ENCODE results near the gene RPL10.

Gene RPL10

GRCh38 chrX:154428176-154429171 lies 30.3 kb downstream of the RPL10 start, which contains the start of gene ATP6AP1:
Gene ATP6AP1 (plus strand): TSS chrX:154428677. CDS start chrX:154428693, 16 bp downstream.
- H3K4me1 ChIP-seq: peaks cover 20 to 62% (median 47%) of the 10 kb centered on the region in 10 experiments
- peak within 1 kb of the TSS; percentile 64 to 88 (median 75) for H3K4me2 ChIP-seq
- peak within 1 kb of the TSS; percentile 50 to 84 (median 79) for H3K27ac ChIP-seq
- TF ChIP-seq Cebpa-rat (IDR thresholded peaks at IDR 0.05): no peak
- peaks cover 0 to 29% (median 12%) of the 10 kb centered on the region in 11 experiments; a peak in 13 of 22 replicates for H4K20me1 ChIP-seq
- peaks cover 9 to 20% (median 18%) of the 10 kb centered on the region in 11 experiments; a peak in 19 of 22 replicates for H3K36me3 ChIP-seq
- peak within 1 kb of the TSS; percentile 68 to 86 (median 76) for H3K4me3 ChIP-seq
- H3K9ac ChIP-seq: peak within 1 kb of the TSS; percentile 75 to 87 (median 84)
- peaks cover 0 to 48% (median 22%) of the 10 kb centered on the region in 11 experiments; a peak in 15 of 22 replicates for H3K27me3 ChIP-seq
- H3K9me3 ChIP-seq (replicated peaks in 1 of 11): peaks cover 0 to 25% (median 19%) of the 10 kb centered on the region in 11 experiments; a peak in 16 of 22 replicates

- peak overlapping the region in 6 of 11 experiments; percentile 50 to 84 (median 78); a peak in 7 of 22 replicates for H3K27ac ChIP-seq
- H4K20me1 ChIP-seq: peaks cover 0 to 42% (median 18%) of the 10 kb centered on the region in 11 experiments; a peak in 14 of 22 replicates
- peaks cover 3 to 49% (median 24%) of the 10 kb centered on the region in 11 experiments; a peak in 16 of 22 replicates for H3K27me3 ChIP-seq
- peak overlapping the region; percentile 64 to 88 (median 75) for H3K4me2 ChIP-seq
- no peak for TF ChIP-seq Cebpa-rat (IDR thresholded peaks at IDR 0.05)
- H3K9ac ChIP-seq: peak overlapping the region in 10 of 11 experiments; percentile 75 to 87 (median 84); a peak in 9 of 22 replicates
- peaks cover 0 to 25% (median 19%) of the 10 kb centered on the region in 11 experiments; a peak in 16 of 22 replicates for H3K9me3 ChIP-seq (replicated peaks in 1 of 11)
- peak overlapping the region; percentile 68 to 86 (median 76); a peak in 19 of 20 replicates for H3K4me3 ChIP-seq
- peaks cover 9 to 33% (median 30%) of the 10 kb centered on the region in 11 experiments; a peak in 21 of 22 replicates for H3K36me3 ChIP-seq
- H3K4me1 ChIP-seq: peaks cover 20 to 52% (median 43%) of the 10 kb centered on the region in 10 experiments
Observed at GRCh38 chrX:154429711-154430110, 31.5 kb downstream of the RPL10 start.

- Histone ChIP-seq H3K27ac (peak overlapping the region; percentile 30 to 84 (median 50); a peak in 19 of 22 replicates), H3K27me3 (peaks cover 3 to 57% (median 27%) of the 10 kb centered on the region in 11 experiments; a peak in 16 of 22 replicates), H3K9me3 (replicated peaks in 1 of 11) (peaks cover 0 to 25% (median 19%) of the 10 kb centered on the region in 11 experiments; a peak in 16 of 22 replicates), H3K9ac (peak overlapping the region; percentile 1 to 85 (median 58); a peak in 14 of 22 replicates), H3K36me3 (peaks cover 9 to 40% (median 38%) of the 10 kb centered on the region in 11 experiments; a peak in 21 of 22 replicates), H4K20me1 (peaks cover 0 to 49% (median 21%) of the 10 kb centered on the region in 11 experiments; a peak in 14 of 22 replicates), H3K4me1 (peaks cover 20 to 55% (median 43%) of the 10 kb centered on the region in 10 experiments), H3K4me2 (peak overlapping the region; percentile 41 to 88 (median 73)), H3K4me3 (peak overlapping the region in 8 of 10 experiments; percentile 22 to 86 (median 77); a peak in 10 of 20 replicates)
- TF ChIP-seq Cebpa-rat (IDR thresholded peaks at IDR 0.05): no peak; a peak in 1 of 22 replicates
Observed at GRCh38 chrX:154430479-154430878, 32.3 kb downstream of the RPL10 start.

GRCh38 chrX:154430916-154431315 lies 32.7 kb downstream of the RPL10 start:
- H3K27ac ChIP-seq: peak overlapping the region; percentile 34 to 84 (median 50); a peak in 19 of 22 replicates

GRCh38 chrX:154431341-154431740 lies 33.2 kb downstream of the RPL10 start:
- peaks cover 0 to 31% (median 19%) of the 10 kb centered on the region in 11 experiments; a peak in 16 of 22 replicates for H3K9me3 ChIP-seq (replicated peaks in 1 of 11)
- no peak for TF ChIP-seq Cebpa-rat (IDR thresholded peaks at IDR 0.05)
- peaks cover 20 to 58% (median 49%) of the 10 kb centered on the region in 10 experiments for H3K4me1 ChIP-seq
- peaks cover 9 to 48% (median 42%) of the 10 kb centered on the region in 11 experiments; a peak in 21 of 22 replicates for H3K36me3 ChIP-seq
- peak overlapping the region in 7 of 10 experiments; percentile 14 to 86 (median 78); a peak in 11 of 20 replicates for H3K4me3 ChIP-seq
- H3K4me2 ChIP-seq: peak overlapping the region; percentile 41 to 88 (median 73)
- H3K27me3 ChIP-seq: peaks cover 3 to 60% (median 28%) of the 10 kb centered on the region in 11 experiments; a peak in 16 of 22 replicates
- H3K27ac ChIP-seq: peak overlapping the region; percentile 34 to 84 (median 50); a peak in 19 of 22 replicates
- H4K20me1 ChIP-seq: peaks cover 0 to 55% (median 23%) of the 10 kb centered on the region in 11 experiments; a peak in 14 of 22 replicates
- peak overlapping the region; percentile 23 to 85 (median 58); a peak in 15 of 22 replicates for H3K9ac ChIP-seq

More at GRCh38 chrX:154430916-154431315, 32.7 kb downstream of the RPL10 start:
- peaks cover 9 to 44% (median 42%) of the 10 kb centered on the region in 11 experiments; a peak in 21 of 22 replicates for H3K36me3 ChIP-seq
- peak overlapping the region; percentile 23 to 85 (median 58); a peak in 16 of 22 replicates for H3K9ac ChIP-seq
- H3K27me3 ChIP-seq: peaks cover 3 to 60% (median 28%) of the 10 kb centered on the region in 11 experiments; a peak in 16 of 22 replicates
- TF ChIP-seq Cebpa-rat (IDR thresholded peaks at IDR 0.05): no peak; a peak in 1 of 22 replicates
- H4K20me1 ChIP-seq: peaks cover 0 to 54% (median 23%) of the 10 kb centered on the region in 11 experiments; a peak in 14 of 22 replicates
- peak overlapping the region in 8 of 10 experiments; percentile 14 to 86 (median 77); a peak in 12 of 20 replicates for H3K4me3 ChIP-seq
- peaks cover 0 to 26% (median 19%) of the 10 kb centered on the region in 11 experiments; a peak in 16 of 22 replicates for H3K9me3 ChIP-seq (replicated peaks in 1 of 11)
- peaks cover 20 to 57% (median 45%) of the 10 kb centered on the region in 10 experiments for H3K4me1 ChIP-seq
- peak overlapping the region; percentile 41 to 88 (median 73) for H3K4me2 ChIP-seq

- peaks cover 20 to 53% (median 46%) of the 10 kb centered on the region in 10 experiments for H3K4me1 ChIP-seq
- H3K9ac ChIP-seq: peak overlapping the region in 6 of 11 experiments; percentile 14 to 81 (median 50); a peak in 8 of 22 replicates
- no peak for TF ChIP-seq Cebpa-rat (IDR thresholded peaks at IDR 0.05)
- H3K27me3 ChIP-seq: peaks cover 3 to 55% (median 28%) of the 10 kb centered on the region in 11 experiments; a peak in 16 of 22 replicates
- H3K27ac ChIP-seq: peak overlapping the region in 8 of 11 experiments; percentile 39 to 84 (median 64); a peak in 12 of 22 replicates
- peaks cover 0 to 55% (median 23%) of the 10 kb centered on the region in 11 experiments; a peak in 14 of 22 replicates for H4K20me1 ChIP-seq
- peak overlapping the region in 2 of 10 experiments; percentile 17 to 76; a peak in 3 of 20 replicates for H3K4me3 ChIP-seq
- peaks cover 9 to 48% (median 42%) of the 10 kb centered on the region in 11 experiments; a peak in 21 of 22 replicates for H3K36me3 ChIP-seq
- peaks cover 0 to 31% (median 21%) of the 10 kb centered on the region in 11 experiments; a peak in 16 of 22 replicates for H3K9me3 ChIP-seq (replicated peaks in 1 of 11)
- peak overlapping the region in 6 of 11 experiments; percentile 64 to 88 (median 78); a peak in 11 of 22 replicates for H3K4me2 ChIP-seq
Observed at GRCh38 chrX:154432210-154432609, 34.0 kb downstream of the RPL10 start.

GRCh38 chrX:154433605-154434004 lies 35.4 kb downstream of the RPL10 start:
- H3K4me1 ChIP-seq: peaks cover 27 to 54% (median 44%) of the 10 kb centered on the region in 10 experiments
- H3K27ac ChIP-seq: no peak overlapping the region
- H3K4me2 ChIP-seq: 0 out of 22 replicates have a peak overlapping the region, but pooled peaks of 1 of the 11 experiments have one; percentile 7
- H4K20me1 ChIP-seq: peaks cover 5 to 62% (median 33%) of the 10 kb centered on the region in 11 experiments; a peak in 19 of 22 replicates
- H3K36me3 ChIP-seq: peaks cover 9 to 48% (median 42%) of the 10 kb centered on the region in 11 experiments; a peak in 21 of 22 replicates
- H3K4me3 ChIP-seq: no peak overlapping the region
- peaks cover 0 to 29% (median 14%) of the 10 kb centered on the region in 11 experiments; a peak in 16 of 22 replicates for H3K9me3 ChIP-seq (replicated peaks in 1 of 11)
- peaks cover 3 to 55% (median 31%) of the 10 kb centered on the region in 11 experiments; a peak in 16 of 22 replicates for H3K27me3 ChIP-seq
- TF ChIP-seq Cebpa-rat (IDR thresholded peaks at IDR 0.05): no peak
- H3K9ac ChIP-seq: peak overlapping the region in 1 of 11 experiments; percentile 14; a peak in 1 of 22 replicates
